CD4-positive, alpha-beta T cell treated with Interleukin-4 for 1 hour (primary cell): ENCODE data around the gene ZC3H13.
A peak's percentile ranks its signal among the peaks of the same experiment; 100 is the strongest.
"Not testable (repeated sequence)": the region's sequence is repeated elsewhere in the genome, so short reads cannot be mapped to it uniquely, and the experiment has no call there.

Experiments
- DNase-seq, 2 donors: peaks; one replicate each; pipeline ENCODE4 v3.0.0-alpha.2; 2020 to 2022

The ZC3H13 gene

DNA sequence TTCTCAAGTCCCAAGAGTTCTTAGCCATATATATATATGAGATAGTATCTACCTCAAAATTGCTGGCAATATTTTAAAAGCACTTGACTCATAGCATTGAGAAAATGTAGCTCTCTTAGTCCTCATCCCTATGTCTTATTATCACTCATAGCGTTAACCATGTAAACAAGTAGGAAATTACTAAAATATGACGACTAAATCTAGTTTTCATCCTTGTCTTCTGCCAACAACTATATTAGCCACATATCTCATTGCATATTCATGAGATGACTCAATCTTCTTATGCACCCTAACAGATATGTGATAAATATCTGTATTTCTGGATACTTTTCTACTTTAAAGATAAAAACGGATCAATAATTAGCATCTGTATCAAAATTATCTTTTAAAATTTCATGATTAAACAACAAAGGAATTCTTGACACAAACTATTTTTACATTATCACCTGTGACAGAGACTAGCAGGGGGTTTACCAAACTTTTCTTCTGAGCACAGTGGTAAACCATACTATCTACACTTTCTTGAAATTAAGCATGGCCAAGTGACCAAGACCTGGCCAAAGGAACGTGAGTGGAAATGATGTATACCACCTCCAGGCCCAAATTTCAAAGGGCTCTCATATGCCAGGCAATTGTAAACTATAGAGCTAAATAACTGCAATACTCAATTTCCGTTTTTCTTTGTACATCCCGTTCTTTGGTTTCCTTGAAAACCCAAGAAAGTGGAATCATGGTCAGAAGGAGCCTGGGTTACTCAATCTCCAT is 45.7 kb downstream of the ZC3H13 start:
- DNase-seq, result no peak

DNA sequence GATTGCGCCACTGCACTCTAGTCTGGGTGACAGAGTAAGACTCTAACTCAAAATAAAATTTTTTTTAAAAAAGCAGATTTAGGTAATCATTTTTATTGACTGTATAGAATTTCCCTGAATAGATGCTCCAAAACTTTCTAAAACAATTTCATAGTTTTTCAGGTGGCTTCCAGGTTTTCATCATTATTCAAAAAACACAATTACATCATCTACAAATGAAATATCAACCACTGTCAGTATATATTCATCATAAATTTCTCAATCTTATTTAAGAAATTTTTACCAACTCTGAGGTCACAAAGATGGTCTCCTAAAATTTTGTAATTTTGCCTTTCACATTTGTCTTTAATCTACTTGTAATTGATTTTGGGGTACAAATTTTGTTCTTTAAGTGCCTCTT is 48.1 kb downstream of the ZC3H13 start:
- DNase-seq, result no peak

DNA sequence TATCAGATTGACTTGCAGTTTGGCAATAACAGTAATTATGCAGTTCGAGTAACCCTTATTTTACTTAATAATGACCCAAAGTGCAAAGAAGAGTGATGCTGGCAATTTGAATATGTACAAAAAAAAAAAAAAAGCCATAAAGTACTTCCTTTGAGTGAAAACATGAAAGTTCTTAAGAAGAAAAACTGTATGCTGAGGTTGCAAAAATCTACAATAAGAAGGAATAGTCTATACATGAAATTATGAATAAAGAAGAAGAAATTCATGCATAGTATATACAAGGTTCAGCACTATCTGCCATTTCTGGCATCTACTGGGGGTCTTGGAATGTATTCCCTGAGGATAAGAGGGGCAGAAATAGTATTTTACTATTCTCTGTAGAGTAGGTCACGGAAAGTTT is 55.9 kb downstream of the ZC3H13 start:
- no peak for DNase-seq

DNA sequence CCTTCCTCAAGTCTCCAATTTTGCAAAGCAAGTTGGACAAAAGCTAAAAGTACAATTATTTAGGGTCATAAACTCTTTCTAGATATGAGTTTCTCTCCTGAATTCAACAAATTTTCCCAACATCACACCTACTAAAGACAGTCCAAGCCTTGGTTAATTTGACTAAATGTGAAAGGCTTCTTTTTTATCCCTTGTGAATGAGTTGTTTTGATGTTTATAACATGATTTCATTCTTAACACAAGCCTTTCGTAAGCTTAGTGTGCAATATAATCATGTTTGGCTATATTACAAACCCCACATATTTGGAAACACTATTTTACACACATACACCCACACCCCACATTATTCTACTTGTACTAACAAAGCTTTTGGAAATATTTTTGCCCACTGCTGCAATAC is 57.3 kb downstream of the ZC3H13 start:
- no peak for DNase-seq

DNA sequence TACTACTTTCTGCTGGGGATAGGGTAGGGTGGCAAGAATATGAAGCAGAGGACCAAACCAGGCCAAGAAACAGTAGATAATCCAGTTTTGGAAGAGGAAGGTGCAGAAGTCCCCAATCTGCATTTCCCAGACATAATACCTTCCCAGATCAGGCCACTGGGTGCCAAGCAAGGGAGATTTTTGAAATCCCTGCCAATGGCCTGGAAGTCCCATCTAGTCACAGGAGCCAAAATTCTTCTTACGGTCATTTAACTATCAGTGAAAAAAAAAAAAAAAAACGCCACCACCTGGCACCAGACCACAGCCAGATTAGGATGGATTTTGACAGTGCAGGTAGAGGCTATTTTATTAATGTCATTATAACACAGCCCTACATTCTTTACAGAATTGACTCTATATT is 57.8 kb downstream of the ZC3H13 start:
- no peak for DNase-seq

DNA sequence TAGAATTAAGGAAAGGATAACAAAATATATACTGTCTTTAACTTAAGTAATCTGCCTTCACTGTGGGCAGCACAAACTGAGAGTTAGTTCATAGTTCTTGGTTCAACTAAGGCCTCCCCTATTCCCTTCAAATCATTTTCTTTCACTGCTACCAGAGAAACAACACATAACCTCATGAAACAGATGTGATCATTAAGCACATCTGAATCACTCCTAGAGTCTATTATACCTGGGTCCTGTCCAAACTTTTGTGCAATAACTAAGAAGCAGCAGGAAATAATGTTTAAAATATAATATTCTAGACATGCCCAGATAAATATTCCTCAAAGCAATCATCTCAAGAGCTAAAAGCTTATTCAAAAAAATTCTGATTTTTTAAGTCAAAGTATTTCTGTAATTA is 62.9 kb downstream of the ZC3H13 start:
- no peak for DNase-seq

DNA sequence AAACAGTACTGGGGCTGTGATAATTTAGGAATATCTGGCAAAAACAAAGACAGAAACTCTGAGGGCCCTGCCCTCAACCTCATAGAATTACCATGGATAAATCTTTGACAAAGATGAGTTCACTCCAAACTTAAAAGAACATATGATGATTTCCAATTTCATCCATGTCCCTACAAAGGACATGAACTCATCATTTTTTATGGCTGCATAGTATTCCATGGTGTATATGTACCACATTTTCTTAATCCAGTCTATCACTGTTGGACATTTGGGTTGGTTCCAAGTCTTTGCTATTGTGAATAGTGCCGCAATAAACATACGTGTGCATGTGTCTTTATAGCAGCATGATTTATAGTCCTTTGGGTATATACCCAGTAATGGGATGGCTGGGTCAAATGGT is 71.4 kb downstream of the ZC3H13 start:
- not testable (repeated sequence) for DNase-seq

DNA sequence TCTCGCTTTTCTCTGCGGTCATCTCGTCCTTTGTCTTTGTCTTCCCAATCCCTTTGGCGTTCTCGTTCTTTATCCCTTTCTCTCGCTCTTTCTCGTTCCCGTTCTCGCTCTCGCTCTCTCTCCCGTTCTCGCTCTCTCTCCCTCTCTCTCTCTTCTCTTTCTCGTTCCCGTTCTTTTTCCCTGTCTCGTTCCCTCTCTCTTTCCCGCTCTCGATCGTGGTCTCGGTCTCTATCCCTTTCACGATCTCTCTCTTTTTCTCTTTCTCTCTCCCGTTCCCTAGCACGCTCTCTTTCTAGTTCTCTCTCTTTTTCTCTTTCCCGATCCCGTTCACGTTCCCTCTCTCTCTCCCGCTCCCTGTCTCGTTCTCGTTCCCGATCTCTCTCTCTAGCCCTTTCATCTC is 77.2 kb downstream of the ZC3H13 start:
- DNase-seq, result no peak

DNA sequence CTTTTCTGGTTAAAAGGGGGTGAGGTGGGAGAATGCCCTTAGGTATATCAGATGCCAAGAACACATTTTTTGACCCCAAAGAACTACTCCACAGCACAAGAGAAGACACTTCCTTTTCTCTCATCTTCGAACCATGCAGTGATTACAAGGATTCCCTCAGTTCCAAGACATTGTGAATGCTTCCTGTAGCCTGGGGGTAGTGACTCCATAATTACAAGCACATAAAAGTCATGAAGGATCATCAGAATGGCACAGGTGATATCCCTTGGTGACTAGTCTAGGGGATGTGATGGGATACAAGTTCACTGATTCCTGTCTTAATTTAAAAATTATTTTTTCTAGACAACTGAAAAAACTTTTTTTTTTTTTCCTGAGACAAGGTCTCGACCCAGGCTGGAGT is 78.0 kb downstream of the ZC3H13 start:
- no peak for DNase-seq

DNA sequence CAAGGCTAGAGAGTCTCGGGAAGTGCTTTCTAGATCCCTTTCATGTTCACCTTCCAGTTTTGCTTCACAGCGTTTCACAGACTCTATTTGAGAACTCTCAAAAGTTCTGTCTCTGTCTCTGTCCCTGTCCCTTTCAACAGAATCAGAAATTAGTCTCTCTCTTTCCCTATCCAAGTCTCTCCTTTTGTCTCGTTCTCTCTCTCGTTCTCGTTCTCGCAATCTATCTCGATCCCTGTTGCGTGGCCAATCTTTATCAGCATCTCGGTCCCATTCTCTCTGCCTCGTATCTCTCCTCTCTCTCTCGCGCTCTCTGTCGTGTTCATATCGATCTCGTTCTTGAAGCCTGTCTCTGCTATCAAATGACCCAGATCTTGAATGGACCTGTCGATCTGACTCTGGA is 85.0 kb downstream of the ZC3H13 start:
- DNase-seq, result no peak

DNA sequence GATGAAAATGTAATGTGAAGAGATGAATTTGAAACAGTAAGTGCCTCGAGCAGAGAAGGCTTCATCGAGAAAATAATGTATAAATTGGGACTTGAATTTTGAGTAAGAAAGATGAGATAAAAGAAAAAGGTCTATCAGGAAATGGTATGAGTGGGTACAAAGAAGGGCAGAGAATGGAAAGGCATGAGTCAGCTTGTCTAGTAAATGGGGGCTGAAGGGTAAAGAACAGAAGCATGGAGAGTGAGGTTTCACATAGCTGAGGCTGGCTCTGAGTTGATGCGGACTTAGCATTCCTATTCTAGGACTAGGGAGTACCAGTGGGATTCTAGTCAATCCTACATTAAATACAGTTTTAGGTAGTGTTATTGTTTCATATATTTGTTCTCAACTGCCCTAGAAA is 85.8 kb downstream of the ZC3H13 start:
- no peak for DNase-seq

DNA sequence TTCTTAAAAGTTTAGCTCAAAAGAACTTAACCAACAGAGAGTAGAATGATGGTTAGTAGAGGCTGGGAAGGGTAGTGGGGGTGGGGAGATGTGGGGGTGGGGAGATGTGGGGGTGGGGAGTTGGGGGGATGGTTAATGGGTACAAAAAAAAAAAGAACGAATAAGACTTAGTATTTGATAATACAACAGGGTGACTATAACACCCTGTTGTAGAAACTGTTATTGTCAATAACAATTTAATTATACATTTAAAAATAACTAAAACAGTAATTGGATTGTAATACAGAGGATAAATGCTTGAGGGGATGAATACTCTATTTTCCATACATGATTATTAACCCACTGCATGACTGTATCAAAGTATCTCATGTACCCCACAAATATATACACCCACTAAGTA is 91.1 kb downstream of the ZC3H13 start:
- no peak for DNase-seq

DNA sequence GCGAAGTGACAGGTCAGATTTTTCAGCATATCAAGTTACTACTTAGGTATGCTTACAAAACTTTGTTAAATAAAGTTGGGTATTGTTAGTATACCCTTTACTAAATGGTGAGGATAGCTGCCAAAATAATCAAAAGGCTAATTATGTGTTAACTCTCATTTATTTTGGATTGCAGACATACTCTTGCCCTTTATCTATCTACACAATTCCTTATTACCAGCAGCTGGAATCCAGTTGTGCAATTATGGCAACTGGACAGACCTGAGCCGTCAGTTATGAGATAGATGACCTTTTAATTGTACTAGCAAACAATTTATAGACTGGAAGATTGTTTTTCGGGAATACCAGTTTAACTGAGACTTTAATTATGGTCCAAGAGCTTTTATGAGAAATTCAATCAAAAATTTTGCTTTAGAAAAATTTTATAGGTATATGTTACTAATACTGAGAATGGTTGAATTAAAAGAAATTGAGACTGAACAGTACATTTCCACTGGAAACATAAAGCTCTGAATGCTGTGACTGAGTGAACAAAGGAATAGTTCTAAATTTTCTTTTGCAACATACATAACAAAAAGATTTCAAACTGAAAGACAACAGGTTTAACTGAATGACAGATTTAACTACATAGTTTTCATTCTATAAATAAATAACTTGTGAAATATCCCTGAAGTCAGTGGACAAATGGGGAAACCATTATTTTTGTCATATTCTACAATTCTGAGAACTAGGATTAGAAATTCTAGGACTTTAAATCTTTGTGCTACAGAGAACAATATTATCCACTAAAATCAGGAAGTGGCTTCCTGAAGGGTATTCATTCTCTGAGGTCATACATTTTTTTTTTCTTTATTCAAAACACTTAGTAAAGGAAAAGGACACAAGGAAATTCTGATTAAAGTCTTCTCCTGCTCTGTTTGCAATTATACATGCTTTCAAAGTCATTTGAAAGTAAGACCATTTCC is 97.4 kb downstream of the ZC3H13 start:
- DNase-seq, result no peak

DNA sequence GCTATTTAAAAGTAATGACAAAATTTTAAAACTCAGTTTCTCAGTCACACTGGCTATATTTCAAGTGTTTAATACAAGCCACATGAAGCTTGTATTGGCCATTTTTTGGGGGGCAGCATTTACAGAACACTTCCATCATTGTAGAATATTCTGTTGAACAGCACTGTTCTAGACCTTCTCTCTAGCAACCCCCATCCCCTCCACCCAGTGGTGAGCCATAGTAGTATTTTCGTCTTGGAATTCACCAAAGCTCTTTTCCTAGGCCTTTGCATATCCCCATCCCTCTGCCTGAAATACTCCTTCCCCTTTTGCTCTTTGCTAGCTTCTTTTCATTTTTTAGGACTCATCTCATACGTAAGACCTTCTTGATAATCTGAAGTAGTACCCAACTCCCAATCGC is 99.5 kb downstream of the ZC3H13 start:
- DNase-seq, result no peak

DNA sequence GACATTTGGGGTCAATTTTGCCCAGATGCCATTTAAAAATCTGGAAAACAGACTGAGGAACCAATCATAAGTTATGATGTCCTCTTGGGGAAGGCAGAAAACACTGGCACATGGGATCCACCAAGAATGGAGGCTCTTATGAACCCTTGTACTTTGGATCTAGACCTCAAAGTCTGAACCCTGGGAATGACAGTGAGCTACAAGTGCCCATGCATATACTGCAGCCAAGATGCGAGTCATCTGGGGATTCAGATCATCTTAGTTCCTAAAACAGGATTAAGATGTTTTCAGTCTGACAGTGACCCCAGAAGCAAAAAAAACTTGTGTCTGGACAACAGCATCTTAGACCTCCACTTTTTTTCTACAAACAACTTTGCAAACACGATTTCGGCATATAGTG is 100.8 kb downstream of the ZC3H13 start:
- no peak for DNase-seq

DNA sequence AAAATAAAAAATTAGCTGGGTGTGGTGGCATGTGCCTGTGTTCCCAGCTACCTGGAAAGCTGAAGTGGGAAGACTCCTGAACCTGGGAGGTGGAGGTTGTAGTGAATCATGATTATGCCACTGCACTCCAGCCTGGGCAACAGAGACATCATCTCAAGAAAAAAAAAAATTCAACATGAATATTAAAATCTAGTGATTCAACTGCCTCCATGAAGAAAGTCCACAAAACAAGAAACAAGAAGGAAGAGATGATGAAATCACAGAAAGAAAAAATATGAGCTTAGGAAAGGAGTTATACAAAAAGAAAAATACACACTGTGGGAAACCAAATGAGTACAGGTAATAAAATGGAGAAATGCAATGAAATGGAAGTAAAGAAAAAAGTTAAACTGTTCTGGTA is 101.4 kb downstream of the ZC3H13 start:
- DNase-seq, result no peak

DNA sequence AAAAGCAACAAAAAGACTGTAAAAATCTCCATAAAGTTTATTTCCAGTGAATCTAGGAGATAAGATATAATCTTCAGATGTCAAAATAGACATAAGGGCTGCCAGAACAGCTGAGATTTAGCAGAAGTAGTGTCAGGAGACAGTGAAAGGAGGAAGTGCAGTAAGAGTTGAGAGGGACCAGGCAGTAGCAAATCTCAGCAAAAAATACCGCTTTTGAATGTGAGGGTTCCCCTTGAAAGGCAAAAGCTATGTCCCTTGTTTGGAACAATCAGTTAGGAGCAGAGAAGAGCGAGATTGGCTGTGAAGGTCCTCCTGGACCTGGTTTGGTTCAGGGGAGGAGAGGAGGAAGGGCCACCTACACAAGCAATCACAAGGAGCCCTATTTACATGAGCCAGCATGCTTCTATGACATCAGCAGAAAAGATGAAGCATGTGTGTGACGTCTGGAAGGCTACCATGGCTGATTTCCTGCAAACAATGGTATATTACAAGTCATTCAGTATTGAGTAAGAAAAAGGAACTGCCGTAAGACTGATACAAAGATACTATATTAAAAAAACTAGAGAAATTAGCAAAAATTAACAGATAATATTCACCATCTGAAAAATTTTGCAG is 102.1 kb downstream of the ZC3H13 start:
- DNase-seq, result peak; percentile 6 to 58

DNA sequence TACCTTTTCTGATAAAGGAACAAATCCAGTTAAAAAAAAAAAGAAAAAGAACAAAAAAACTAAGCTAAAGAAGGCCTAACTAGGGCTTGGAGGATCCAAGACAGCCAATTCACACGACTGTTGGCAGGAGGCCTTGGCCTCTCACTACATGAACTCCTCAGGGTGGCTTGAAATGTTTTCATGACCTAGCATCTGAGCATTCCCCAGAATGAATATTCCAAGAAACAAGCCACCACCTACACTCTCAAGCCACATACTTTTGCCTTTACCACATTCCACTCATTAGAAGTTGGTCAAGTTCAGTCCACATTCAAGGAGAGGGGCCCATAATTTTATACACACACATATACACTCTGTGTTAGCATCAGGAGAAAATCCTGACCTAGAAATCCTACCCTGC is 103.4 kb downstream of the ZC3H13 start:
- no peak for DNase-seq

DNA sequence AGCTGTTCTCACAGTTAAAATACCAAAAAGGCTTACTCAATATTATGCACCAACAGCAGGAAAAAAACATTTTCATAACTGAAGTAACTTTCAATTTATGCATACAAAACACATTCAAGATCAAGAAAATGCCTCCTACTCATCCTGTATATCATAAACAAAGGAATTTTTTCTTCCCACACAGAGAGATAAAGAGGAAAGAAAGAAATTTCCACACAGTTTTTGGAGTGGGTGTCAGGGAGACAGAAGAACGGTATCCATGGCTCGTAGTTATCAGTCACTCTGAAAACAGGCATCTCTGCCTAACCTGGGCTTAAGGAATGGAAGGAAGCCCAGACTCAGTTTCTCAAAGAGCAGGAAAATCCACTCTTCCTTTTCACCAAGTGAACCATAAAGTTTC is 108.6 kb downstream of the ZC3H13 start:
- DNase-seq, result no peak

DNA sequence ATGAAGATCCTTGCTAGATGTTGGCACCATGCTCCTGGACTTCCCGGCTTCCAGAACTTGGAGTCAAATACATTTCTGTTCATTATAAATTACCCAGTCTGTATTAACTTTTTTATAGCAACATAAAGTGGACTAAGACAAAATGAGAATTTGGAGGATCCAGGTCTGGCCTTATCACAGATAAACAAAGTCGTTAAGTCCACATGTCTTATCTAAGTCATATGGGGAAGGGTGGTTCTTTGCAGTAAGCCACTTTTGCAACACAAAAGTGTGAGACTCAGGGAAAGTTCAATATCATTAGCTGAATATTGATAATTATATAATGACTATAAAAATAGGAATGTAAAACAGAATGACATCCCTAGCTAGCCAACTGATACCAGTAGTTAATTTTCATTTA is 109.4 kb downstream of the ZC3H13 start:
- DNase-seq, result no peak

DNA sequence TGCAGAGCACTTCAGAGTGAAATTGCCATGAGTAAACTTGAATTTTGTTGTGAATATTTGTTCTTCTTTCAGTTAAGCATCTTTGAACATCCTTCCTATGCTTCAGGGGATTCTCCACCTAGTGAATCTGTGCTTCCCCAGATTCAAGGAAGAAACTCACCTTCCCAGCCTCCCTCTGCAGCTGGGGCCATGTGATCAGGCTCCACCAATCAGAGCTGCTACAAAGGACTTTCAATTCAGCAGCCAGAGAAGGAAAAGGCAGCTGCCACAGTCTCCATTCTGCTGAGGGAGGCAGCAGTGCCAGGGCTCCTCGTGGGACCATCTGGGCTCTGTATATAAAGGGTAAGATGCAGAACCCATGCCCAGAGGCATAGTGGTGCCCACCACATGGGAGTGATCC is 111.3 kb downstream of the ZC3H13 start:
- no peak for DNase-seq

DNA sequence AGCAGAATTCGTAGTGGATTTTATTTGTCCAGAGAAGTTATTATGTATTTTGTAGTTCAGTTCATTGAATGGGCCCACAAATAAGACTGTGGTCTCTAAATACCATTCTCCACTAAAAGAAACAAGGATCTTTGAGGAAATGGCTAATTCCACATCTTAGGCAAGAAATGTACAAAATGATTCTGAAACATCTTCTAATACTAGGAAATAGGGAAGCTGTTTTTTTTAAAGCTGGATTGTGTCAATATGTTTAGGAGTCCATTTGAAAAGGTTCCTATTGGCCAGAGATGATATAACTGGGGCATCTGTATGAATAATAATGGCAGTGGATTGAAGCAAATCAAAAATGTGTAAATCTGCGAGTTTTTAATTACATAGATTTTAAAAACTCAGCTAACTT is 112.5 kb downstream of the ZC3H13 start:
- DNase-seq, result no peak

DNA sequence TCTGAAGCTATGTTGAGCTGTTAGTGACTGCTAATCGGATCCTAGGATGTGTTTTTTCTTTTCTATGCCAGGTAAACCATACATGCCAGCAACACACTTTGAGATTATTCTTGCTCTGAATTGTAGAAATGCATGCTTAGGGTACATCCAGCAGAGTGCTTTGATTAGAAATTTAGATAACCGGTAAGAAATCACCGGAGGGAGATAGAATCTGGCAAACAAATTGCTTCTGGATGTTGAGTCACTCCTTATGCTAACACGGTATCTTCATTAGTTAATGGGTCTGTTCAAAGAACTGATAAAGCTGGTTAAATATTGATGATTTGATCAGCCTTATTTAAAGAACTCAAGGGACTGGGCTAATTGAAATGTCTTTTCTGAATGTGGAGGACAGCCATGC is 115.9 kb downstream of the ZC3H13 start:
- DNase-seq, result no peak

DNA sequence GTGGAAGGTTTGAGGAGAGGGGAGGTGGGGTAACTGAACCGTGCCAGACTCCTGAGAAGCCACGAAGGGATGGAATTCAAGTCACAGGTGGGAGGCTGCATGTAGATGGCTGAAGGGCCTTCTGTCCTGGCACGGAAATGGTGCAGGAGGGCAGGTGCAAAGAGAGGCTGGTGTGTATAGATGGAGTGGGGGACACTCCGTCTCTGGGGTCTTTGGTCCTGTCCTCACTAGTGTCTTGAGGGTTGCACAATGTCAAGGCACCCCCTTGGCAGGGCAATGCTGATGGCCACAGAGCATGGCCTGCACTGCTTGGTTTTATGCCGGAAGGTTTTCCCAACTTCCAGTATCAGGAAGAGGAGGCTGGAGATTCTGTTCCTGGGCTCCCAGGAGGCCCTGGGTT is 118.3 kb downstream of the ZC3H13 start:
- no peak for DNase-seq
